NCI-H2081 treated with DMSO at 0.1 percent for 48 hours (cell line): ENCODE results near the gene NUMB.
"Not testable (repeated sequence)": the region's sequence is repeated elsewhere in the genome, so short reads cannot be mapped to it uniquely, and the experiment has no call there.

ENCODE experiments used
- DNase-seq: peaks from one replicate; lab custom pipeline; 2025; lab: John Stamatoyannopoulos, UW

The NUMB gene

DNA sequence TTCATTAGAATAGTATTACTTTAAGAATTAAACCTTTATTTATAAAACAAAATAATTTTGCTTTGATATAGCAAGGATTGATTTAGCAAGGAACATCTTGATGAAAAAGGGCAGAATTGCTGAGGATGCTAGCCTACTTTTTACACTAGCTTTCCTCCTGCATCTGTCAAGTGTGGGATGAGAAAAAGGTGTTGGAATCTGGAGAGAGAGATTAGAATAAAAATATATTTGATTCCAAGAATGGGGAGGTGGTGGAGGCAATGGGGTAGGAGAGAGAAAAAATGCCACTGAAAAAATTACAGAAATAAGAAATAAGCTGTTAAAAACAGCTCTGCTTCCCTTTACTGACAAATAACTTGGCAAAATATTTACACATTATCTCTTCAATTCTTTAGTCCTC lies 98.9 kb downstream of the NUMB start:
- no peak for DNase-seq

DNA sequence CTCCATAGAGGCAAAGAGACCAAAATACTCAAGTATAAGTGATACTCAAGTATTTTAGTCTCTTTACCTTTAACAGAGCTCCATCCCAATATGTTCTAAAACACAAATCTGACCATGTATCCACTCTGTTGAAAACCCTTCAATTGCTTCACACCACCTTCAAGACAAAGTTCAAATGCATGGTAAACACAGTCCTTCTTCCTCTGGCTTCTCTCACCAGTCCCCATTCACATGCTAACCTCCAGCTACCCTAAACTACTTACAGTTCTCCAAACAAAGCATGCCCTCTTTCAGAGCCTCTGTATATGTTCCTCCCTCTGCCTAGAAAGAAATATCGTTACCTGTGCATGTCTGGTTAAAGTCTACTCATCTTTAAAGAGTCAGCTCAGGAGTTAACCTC lies 100.2 kb downstream of the NUMB start:
- no peak for DNase-seq

GRCh38 chr14:73349091-73349490 lies 109.3 kb downstream of the NUMB start:
- not testable (repeated sequence) for DNase-seq

GRCh38 chr14:73344319-73344718 lies 114.0 kb downstream of the NUMB start:
- DNase-seq, result no peak

DNA sequence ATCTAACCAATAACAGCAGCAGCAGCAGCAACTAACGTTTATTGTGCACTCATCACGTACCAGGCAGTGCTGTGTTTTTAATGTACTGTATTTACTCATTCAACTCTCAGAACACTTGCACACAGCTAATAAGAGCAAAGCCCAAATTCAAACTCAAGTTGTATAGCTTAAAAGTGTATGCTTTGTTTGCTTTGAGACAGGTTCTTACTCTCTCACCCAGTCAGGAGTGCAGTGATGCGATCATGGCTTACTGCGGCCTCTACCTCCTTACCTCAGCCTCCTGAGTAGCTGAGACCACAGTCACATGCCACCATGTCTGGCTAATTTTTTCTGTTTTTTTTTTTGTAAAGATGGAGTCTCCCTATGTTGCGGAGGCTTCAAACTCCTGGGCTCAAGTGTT lies 115.7 kb downstream of the NUMB start:
- DNase-seq, result no peak

- no peak for DNase-seq
Observed at GRCh38 chr14:73339846-73340595, 118.3 kb downstream of the NUMB start.

- no peak for DNase-seq
Observed at GRCh38 chr14:73339206-73339605, 119.1 kb downstream of the NUMB start.

DNA sequence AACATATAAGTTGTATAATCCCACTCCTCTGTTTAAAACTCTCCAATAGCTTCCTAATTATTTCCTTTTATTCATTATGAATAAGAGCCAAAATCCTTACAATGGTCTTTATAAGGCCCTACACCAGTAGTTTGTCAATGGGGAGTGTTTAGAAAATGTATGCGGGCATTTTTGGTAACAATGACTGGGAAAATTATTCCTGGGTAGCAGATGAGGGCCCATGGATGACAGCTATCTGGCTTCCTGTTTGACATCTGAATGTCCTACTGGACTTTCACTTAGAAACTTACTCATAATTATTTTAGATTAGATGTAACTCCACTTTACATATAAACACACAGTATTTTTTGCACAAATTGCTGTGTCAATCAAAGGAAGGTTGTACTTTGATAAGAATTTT lies 119.8 kb downstream of the NUMB start:
- DNase-seq, result no peak

- DNase-seq, result no peak
Observed at GRCh38 chr14:73333031-73333430, 125.3 kb downstream of the NUMB start.

DNA sequence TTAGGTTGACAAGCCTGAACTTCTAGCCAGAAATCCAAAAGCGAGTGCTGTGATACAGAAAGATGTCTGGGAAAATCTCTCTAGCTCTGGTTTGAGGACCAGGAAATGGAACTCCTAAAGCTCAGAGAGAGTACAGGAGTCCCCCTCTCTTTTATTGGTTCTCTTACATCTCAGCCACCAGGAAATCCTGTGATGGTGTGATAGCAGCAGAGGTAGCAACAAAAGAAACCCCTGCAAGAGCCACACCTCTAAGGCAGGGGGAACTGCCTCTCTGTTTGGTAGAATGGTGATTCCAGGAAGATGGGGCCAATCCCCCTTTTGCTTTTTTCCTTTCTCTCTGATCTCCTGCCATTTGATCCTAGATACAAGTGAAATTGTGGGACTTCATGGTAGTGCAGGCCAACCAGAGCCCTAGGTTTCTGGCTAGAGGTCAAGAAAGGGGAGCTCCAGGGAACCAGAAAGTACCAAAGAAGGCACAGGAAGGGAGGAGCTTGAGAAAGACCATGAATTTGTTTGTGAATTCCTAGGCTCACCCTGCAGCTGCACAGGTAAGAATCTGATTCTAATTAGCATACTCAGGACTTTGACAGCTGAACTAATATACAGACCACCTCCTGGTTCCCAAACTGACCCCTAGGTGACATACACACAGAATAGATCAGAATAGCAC lies 132.6 kb downstream of the NUMB start:
- no peak for DNase-seq

- no peak for DNase-seq
Observed at GRCh38 chr14:73325063-73325462, 133.3 kb downstream of the NUMB start.

DNA sequence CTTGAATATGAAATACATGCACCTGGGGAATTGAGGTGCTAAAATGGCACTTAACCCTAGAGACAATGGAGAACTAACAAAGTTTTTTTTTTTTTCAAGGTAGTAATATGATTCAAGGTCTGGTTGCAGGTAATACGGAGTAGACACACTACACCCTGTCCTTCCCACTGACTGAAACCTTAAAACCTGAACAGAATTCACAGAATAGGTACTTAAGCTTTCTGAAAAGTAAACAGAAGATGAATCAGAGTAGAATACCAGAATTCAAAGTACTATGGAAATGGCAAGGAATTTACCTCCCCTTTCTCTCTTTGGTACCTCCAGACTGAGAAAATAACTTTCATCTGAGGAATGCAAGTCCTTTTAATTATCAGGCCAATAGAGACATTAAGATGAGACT lies 133.8 kb downstream of the NUMB start:
- DNase-seq, result no peak

- no peak for DNase-seq
Observed at GRCh38 chr14:73323896-73324399, 134.4 kb downstream of the NUMB start.

GRCh38 chr14:73313151-73313550 lies 145.2 kb downstream of the NUMB start:
- DNase-seq, result no peak

- no peak for DNase-seq
Observed at GRCh38 chr14:73312687-73313086, 145.7 kb downstream of the NUMB start.

DNA sequence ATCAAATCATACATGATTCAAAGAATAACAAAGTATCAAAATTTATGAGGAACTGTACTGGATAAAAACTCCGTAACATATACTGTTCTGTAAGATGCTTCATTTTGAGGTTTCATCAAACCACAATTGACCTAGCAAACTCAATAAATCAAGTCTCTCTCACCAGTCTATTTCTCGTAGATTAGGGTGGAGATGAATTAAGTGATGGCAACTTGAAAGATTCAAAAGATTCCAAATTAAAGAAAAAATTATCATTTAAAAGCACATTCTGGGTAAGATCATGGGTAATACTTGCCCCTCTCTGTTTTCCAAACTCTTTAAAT lies 146.7 kb downstream of the NUMB start:
- DNase-seq, result no peak

GRCh38 chr14:73309207-73309606 lies 149.1 kb downstream of the NUMB start:
- DNase-seq, result not testable (repeated sequence)

DNA sequence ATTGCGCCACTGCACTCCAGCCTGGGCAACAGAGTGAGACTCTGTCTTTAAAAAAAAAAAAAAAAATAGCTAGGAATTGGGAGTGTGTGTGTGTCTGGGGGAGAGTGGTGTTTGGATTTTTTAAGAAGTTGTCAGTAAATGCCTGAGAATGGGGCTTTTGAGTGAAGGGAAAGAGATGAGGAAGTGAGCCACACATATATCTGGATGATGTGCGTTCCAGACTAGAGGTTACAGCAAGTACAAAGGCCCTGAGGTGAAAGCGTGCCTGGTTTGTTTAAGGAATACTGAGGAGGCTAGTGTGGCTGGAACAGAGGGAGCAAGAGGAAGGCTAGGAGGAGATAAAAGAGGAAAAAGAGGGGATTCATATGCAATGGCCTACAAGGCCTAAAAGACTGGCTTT lies 151.1 kb downstream of the NUMB start:
- DNase-seq, result no peak

DNA sequence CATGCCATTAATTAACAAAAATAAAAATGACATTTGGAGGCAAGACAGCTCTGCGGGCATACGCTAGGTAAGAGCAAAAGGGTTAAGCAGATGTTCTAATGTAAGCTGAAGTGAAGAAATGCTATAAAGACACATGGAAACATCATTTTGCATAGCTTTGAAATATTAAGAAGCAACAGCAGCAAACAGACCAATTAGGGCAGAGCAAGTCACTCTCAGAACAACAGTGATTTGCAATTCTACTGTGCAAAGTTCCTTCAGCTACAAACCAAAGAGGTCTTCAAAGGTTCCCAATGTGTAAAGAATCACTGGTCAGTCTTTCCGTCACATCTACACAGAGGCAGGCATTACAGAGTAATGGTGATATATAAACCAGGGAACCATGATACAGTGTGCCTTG lies 152.8 kb downstream of the NUMB start:
- DNase-seq, result no peak

DNA sequence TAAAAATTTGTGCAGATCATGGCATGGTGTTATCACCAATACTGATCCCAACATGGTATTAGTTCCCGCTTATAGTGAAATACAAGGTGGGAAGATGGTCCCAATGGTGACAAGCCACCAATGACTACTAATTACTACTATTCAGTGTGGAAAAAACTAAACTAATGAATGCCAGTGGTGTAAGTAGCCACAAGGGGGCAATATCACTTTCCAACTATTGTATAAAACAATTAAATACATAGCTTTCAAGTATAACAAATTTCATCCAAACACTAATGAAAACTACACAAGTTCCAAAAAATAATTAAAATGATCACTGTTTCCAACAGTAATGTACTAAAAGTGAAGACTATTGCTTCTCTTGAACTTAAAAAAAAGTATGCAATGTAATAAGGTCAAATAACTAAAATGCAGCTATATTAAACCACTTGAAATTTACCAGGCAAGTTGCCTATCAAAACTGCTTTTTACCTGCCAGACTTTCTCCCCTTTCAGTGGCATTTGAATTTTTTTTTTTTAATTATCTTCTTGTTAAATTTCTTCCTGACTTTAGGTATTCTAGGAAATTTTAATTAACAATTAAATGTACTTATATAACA lies 163.0 kb downstream of the NUMB start:
- DNase-seq, result no peak

- no peak for DNase-seq
Observed at GRCh38 chr14:73293782-73294781, 164.3 kb downstream of the NUMB start.

GRCh38 chr14:73290279-73290678 lies 168.1 kb downstream of the NUMB start:
- DNase-seq, result no peak
